ENCODE measurements around the gene ALDH1A3. TPM values are rescaled to one million over a fixed set of nuclear protein-coding genes. Genes with fewer than 3 reads are reported as not detected.

Gene ALDH1A3
- total RNA-seq, 1 donor from 2014 or later, result 2.9 TPM

- no peak overlapping the region for H3K27ac ChIP-seq (replicated peaks)
- peaks cover 10% of the 10 kb centered on the region for H3K9me3 ChIP-seq (replicated peaks)
- DNase-seq, result no peak
- peaks cover 40% of the 10 kb centered on the region for H3K27me3 ChIP-seq (ENCODE audit: low read depth)
- no peak overlapping the region for H3K4me3 ChIP-seq
- intact Hi-C loops (cut with micrococcal nuclease), result no loop called here
- no peaks in the 10 kb centered on the region for H3K36me3 ChIP-seq
- H3K4me1 ChIP-seq, result no peaks in the 10 kb centered on the region
- TF ChIP-seq CTCF (IDR thresholded peaks at IDR 0.05; ENCODE audit: borderline replicate concordance), result no peak
Observed at GRCh38 chr15:100908466-100908865, 28.8 kb downstream of the ALDH1A3 start.

- Histone ChIP-seq H3K36me3 (no peaks in the 10 kb centered on the region), H3K4me1 (no peaks in the 10 kb centered on the region), H3K4me3 (no peak overlapping the region), H3K27ac (replicated peaks) (no peak overlapping the region), H3K27me3 (ENCODE audit: low read depth) (peaks cover 51% of the 10 kb centered on the region), H3K9me3 (replicated peaks) (peaks cover 12% of the 10 kb centered on the region)
- intact Hi-C loops (cut with micrococcal nuclease), result no loop called here
- no peak for DNase-seq
- TF ChIP-seq CTCF (IDR thresholded peaks at IDR 0.05; ENCODE audit: borderline replicate concordance), result no peak
Observed at GRCh38 chr15:100909565-100909964, 29.9 kb downstream of the ALDH1A3 start.

- H3K36me3 ChIP-seq, result no peaks in the 10 kb centered on the region
- intact Hi-C loops (cut with micrococcal nuclease), result no loop called here
- peak; percentile 22 for TF ChIP-seq CTCF (IDR thresholded peaks at IDR 0.05; ENCODE audit: borderline replicate concordance)
- H3K27me3 ChIP-seq (ENCODE audit: low read depth), result peaks cover 57% of the 10 kb centered on the region
- H3K9me3 ChIP-seq (replicated peaks), result peaks cover 12% of the 10 kb centered on the region
- no peak for DNase-seq
- H3K4me1 ChIP-seq, result no peaks in the 10 kb centered on the region
- H3K27ac ChIP-seq (replicated peaks), result no peak overlapping the region
- H3K4me3 ChIP-seq, result no peak overlapping the region
Observed at GRCh38 chr15:100909989-100910955, 30.6 kb downstream of the ALDH1A3 start.

- no peaks in the 10 kb centered on the region for H3K36me3 ChIP-seq
- intact Hi-C loops (cut with micrococcal nuclease), result no loop called here
- peaks cover 12% of the 10 kb centered on the region for H3K9me3 ChIP-seq (replicated peaks)
- no peak overlapping the region for H3K4me3 ChIP-seq
- no peak for DNase-seq
- no peak for TF ChIP-seq CTCF (IDR thresholded peaks at IDR 0.05; ENCODE audit: borderline replicate concordance)
- peaks cover 65% of the 10 kb centered on the region for H3K27me3 ChIP-seq (ENCODE audit: low read depth)
- H3K27ac ChIP-seq (replicated peaks), result no peak overlapping the region
- no peaks in the 10 kb centered on the region for H3K4me1 ChIP-seq
Observed at GRCh38 chr15:100911086-100911485, 31.5 kb downstream of the ALDH1A3 start.

- peaks cover 77% of the 10 kb centered on the region for H3K27me3 ChIP-seq (ENCODE audit: low read depth)
- DNase-seq, result no peak
- no peak overlapping the region for H3K4me3 ChIP-seq
- H3K9me3 ChIP-seq (replicated peaks), result peaks cover 12% of the 10 kb centered on the region
- H3K4me1 ChIP-seq, result peaks cover 18% of the 10 kb centered on the region
- H3K27ac ChIP-seq (replicated peaks), result no peak overlapping the region
- no peaks in the 10 kb centered on the region for H3K36me3 ChIP-seq
- TF ChIP-seq CTCF (IDR thresholded peaks at IDR 0.05; ENCODE audit: borderline replicate concordance), result no peak
- intact Hi-C loops (cut with micrococcal nuclease), result no loop called here
Observed at GRCh38 chr15:100913961-100914360, 34.3 kb downstream of the ALDH1A3 start.
